ENCODE results near the gene ZNF774. TPM values are rescaled to one million over a fixed set of nuclear protein-coding genes. Genes with fewer than 3 reads are reported as not detected.

Gene ZNF774
- total and polyA plus RNA-seq, 2 experiments from 2014 or later: 0.22 to 1.6 TPM

- 46 to 48% methylated on average over 1 of the region's 1 CpG for WGBS, 2 experiments (ENCODE audit: low coverage in 1 of 2, low lambda C conversion rate in 2 of 2, missing lambda C conversion rate in 2 of 2)
- TF ChIP-seq EZH2 (IDR thresholded peaks at IDR 0.05; ENCODE audit: insufficient read depth, poor library complexity, severe bottlenecking): no peak
- TF ChIP-seq EZH2phosphoT487 (IDR thresholded peaks at IDR 0.05; ENCODE audit: insufficient read depth, low read depth): no peak
Observed at GRCh38 chr15:90393040-90393439, 41.0 kb downstream of the ZNF774 start.

GRCh38 chr15:90394074-90394473 is 42.0 kb downstream of the ZNF774 start:
- Histone ChIP-seq H3K9me3 (ENCODE audit: low read depth) (no peaks in the 10 kb centered on the region), H3K36me3 (ENCODE audit: low read depth) (peaks cover 17% of the 10 kb centered on the region; the same call in 1 of the 2 replicates), H4K20me1 (ENCODE audit: insufficient read depth) (0 out of 2 replicates have a peak, but pooled peaks cover 9% of the 10 kb centered on the region), H3K4me1 (ENCODE audit: insufficient read depth) (peaks cover 15% of the 10 kb centered on the region), H3K27ac (no peak overlapping the region), H3K27me3 (replicated peaks; ENCODE audit: insufficient read depth) (no peaks in the 10 kb centered on the region), H3F3A (ENCODE audit: insufficient read depth) (peaks cover 12% of the 10 kb centered on the region; the same call in 1 of the 2 replicates), H3K9ac (no peak overlapping the region), H2AFZ (no peak overlapping the region), H3K4me2 (ENCODE audit: unreplicated experiment) (no peak overlapping the region), H3K9me2 (ENCODE audit: insufficient read depth) (no peaks in the 10 kb centered on the region), H3K79me2 (ENCODE audit: insufficient read depth) (peaks cover 100% of the 10 kb centered on the region), H3K4me3 (no peak overlapping the region)
- in situ Hi-C loops (cut with MboI): no loop called here
- no peak for DNase-seq
- WGBS, 2 experiments (ENCODE audit: low coverage in 1 of 2, low lambda C conversion rate in 2 of 2, missing lambda C conversion rate in 2 of 2): 100% methylated on average over 1 of the region's 1 CpG
- TF ChIP-seq EZH2 (IDR thresholded peaks at IDR 0.05; ENCODE audit: insufficient read depth, poor library complexity, severe bottlenecking) (no peak), EZH2phosphoT487 (IDR thresholded peaks at IDR 0.05; ENCODE audit: insufficient read depth, low read depth) (no peak)

More at GRCh38 chr15:90393040-90393439, 41.0 kb downstream of the ZNF774 start:
- Histone ChIP-seq H3F3A (ENCODE audit: insufficient read depth) (peaks cover 12% of the 10 kb centered on the region; the same call in 1 of the 2 replicates), H3K9me3 (ENCODE audit: low read depth) (no peaks in the 10 kb centered on the region), H3K36me3 (ENCODE audit: low read depth) (peaks cover 17% of the 10 kb centered on the region; the same call in 1 of the 2 replicates), H3K4me2 (ENCODE audit: unreplicated experiment) (no peak overlapping the region), H3K9ac (no peak overlapping the region), H3K9me2 (ENCODE audit: insufficient read depth) (no peaks in the 10 kb centered on the region), H3K27me3 (replicated peaks; ENCODE audit: insufficient read depth) (no peaks in the 10 kb centered on the region), H3K4me1 (ENCODE audit: insufficient read depth) (peaks cover 15% of the 10 kb centered on the region), H3K79me2 (ENCODE audit: insufficient read depth) (peaks cover 95% of the 10 kb centered on the region), H3K27ac (no peak overlapping the region), H4K20me1 (ENCODE audit: insufficient read depth) (0 out of 2 replicates have a peak, but pooled peaks cover 9% of the 10 kb centered on the region), H3K4me3 (no peak overlapping the region), H2AFZ (no peak overlapping the region)
- in situ Hi-C loops (cut with MboI): no loop called here
- DNase-seq: no peak

GRCh38 chr15:90394748-90395442 is 42.8 kb downstream of the ZNF774 start:
- no peak for DNase-seq
- Histone ChIP-seq H3K4me3 (no peak overlapping the region), H4K20me1 (ENCODE audit: insufficient read depth) (0 out of 2 replicates have a peak, but pooled peaks cover 9% of the 10 kb centered on the region), H3K9me2 (ENCODE audit: insufficient read depth) (no peaks in the 10 kb centered on the region), H3K27me3 (replicated peaks; ENCODE audit: insufficient read depth) (no peaks in the 10 kb centered on the region), H2AFZ (no peak overlapping the region), H3K4me2 (ENCODE audit: unreplicated experiment) (no peak overlapping the region), H3K9me3 (ENCODE audit: low read depth) (no peaks in the 10 kb centered on the region), H3F3A (ENCODE audit: insufficient read depth) (peaks cover 14% of the 10 kb centered on the region), H3K4me1 (ENCODE audit: insufficient read depth) (peaks cover 12% of the 10 kb centered on the region), H3K36me3 (ENCODE audit: low read depth) (peaks cover 17% of the 10 kb centered on the region; the same call in 1 of the 2 replicates), H3K27ac (no peak overlapping the region), H3K79me2 (ENCODE audit: insufficient read depth) (peaks cover 100% of the 10 kb centered on the region), H3K9ac (no peak overlapping the region)
- in situ Hi-C loops (cut with MboI): no loop called here
- TF ChIP-seq EZH2 (IDR thresholded peaks at IDR 0.05; ENCODE audit: insufficient read depth, poor library complexity, severe bottlenecking) (no peak), EZH2phosphoT487 (IDR thresholded peaks at IDR 0.05; ENCODE audit: insufficient read depth, low read depth) (no peak)
- 95 to 97% methylated on average over 12 of the region's 12 CpGs for WGBS, 2 experiments (ENCODE audit: low coverage in 1 of 2, low lambda C conversion rate in 2 of 2, missing lambda C conversion rate in 2 of 2)

- no peaks in the 10 kb centered on the region for H3K9me3 ChIP-seq (ENCODE audit: low read depth)
- no peak for TF ChIP-seq EZH2phosphoT487 (IDR thresholded peaks at IDR 0.05; ENCODE audit: insufficient read depth, low read depth)
- TF ChIP-seq EZH2 (IDR thresholded peaks at IDR 0.05; ENCODE audit: insufficient read depth, poor library complexity, severe bottlenecking): no peak
- H3K4me2 ChIP-seq (ENCODE audit: unreplicated experiment): no peak overlapping the region
- no peak overlapping the region for H3K27ac ChIP-seq
- H3K9me2 ChIP-seq (ENCODE audit: insufficient read depth): no peaks in the 10 kb centered on the region
- no peak overlapping the region for H3K9ac ChIP-seq
- H4K20me1 ChIP-seq (ENCODE audit: insufficient read depth): 0 out of 2 replicates have a peak, but pooled peaks cover 9% of the 10 kb centered on the region
- H3K4me3 ChIP-seq: no peak overlapping the region
- peaks cover 26% of the 10 kb centered on the region for H3F3A ChIP-seq (ENCODE audit: insufficient read depth)
- in situ Hi-C loops (cut with MboI): no loop called here
- H3K27me3 ChIP-seq (replicated peaks; ENCODE audit: insufficient read depth): no peaks in the 10 kb centered on the region
- H3K36me3 ChIP-seq (ENCODE audit: low read depth): peaks cover 17% of the 10 kb centered on the region; the same call in 1 of the 2 replicates
- DNase-seq: no peak
- peaks cover 15% of the 10 kb centered on the region for H3K4me1 ChIP-seq (ENCODE audit: insufficient read depth)
- H3K79me2 ChIP-seq (ENCODE audit: insufficient read depth): peaks cover 100% of the 10 kb centered on the region
- 65 to 71% methylated on average over 4 of the region's 4 CpGs for WGBS, 2 experiments (ENCODE audit: low coverage in 1 of 2, low lambda C conversion rate in 2 of 2, missing lambda C conversion rate in 2 of 2)
- H2AFZ ChIP-seq: no peak overlapping the region
Observed at GRCh38 chr15:90396321-90396720, 44.2 kb downstream of the ZNF774 start.

Measured in GM23248 (cell line).